Measurements from ENCODE around the gene RBP4.

RBP4 gene

DNA sequence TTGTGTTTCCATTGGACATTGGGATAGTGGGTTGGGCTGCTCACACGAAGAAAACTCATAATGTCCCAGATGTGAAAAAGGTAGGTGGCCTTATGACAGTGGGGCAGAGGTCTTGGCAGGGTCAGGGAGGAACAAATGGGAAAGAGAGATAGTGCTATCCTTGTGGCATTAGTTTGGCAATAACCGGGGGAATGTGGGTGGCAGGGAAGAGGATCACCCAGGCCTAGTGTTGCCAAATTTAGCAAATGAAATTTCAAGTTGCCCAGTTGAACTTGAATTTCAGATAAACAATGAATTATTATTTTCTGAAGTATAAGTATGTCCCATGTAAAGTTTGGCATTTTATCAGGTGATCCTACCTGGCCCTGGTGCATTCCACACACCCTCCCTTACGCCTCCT, 12.1 kb upstream of the RBP4 start:
- no peaks in the 10 kb centered on the region for H3K27me3 ChIP-seq (replicated peaks; ENCODE audit: insufficient read depth, low read length)
- H3K79me2 ChIP-seq (ENCODE audit: low read length), result no peaks in the 10 kb centered on the region
- no peaks in the 10 kb centered on the region for H3K4me1 ChIP-seq (ENCODE audit: low read length)
- H3F3A ChIP-seq (ENCODE audit: insufficient read depth, low read length), result no peaks in the 10 kb centered on the region
- H2AFZ ChIP-seq (ENCODE audit: low read length), result no peak overlapping the region
- H3K9me3 ChIP-seq (replicated peaks; ENCODE audit: insufficient read depth, low read length), result no peaks in the 10 kb centered on the region
- H3K27ac ChIP-seq (ENCODE audit: low read length), result no peak overlapping the region
- no peak for DNase-seq
- no peak overlapping the region for H3K4me3 ChIP-seq (ENCODE audit: low read length)
- H3K9me2 ChIP-seq (replicated peaks; ENCODE audit: insufficient read depth, low read length), result no peaks in the 10 kb centered on the region
- no peaks in the 10 kb centered on the region for H4K20me1 ChIP-seq (ENCODE audit: insufficient read depth, low read length)
- no peak for TF ChIP-seq EZH2phosphoT487 (IDR thresholded peaks at IDR 0.05; ENCODE audit: low read length)
- TF ChIP-seq, protein P1, sequence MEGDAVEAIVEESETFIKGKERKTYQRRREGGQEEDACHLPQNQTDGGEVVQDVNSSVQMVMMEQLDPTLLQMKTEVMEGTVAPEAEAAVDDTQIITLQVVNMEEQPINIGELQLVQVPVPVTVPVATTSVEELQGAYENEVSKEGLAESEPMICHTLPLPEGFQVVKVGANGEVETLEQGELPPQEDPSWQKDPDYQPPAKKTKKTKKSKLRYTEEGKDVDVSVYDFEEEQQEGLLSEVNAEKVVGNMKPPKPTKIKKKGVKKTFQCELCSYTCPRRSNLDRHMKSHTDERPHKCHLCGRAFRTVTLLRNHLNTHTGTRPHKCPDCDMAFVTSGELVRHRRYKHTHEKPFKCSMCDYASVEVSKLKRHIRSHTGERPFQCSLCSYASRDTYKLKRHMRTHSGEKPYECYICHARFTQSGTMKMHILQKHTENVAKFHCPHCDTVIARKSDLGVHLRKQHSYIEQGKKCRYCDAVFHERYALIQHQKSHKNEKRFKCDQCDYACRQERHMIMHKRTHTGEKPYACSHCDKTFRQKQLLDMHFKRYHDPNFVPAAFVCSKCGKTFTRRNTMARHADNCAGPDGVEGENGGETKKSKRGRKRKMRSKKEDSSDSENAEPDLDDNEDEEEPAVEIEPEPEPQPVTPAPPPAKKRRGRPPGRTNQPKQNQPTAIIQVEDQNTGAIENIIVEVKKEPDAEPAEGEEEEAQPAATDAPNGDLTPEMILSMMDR (IDR thresholded peaks at IDR 0.05; ENCODE audit: low read length), result no peak
- TF ChIP-seq EZH2 (optimal IDR thresholded peaks at IDR 0.05; ENCODE audit: low read depth, low read length), result no peak
- no peak overlapping the region for H3K9ac ChIP-seq (ENCODE audit: low read length)
- H3K4me2 ChIP-seq (ENCODE audit: low read depth, low read length), result no peak overlapping the region
- no peaks in the 10 kb centered on the region for H3K36me3 ChIP-seq (replicated peaks; ENCODE audit: insufficient read depth, low read length)

DNA sequence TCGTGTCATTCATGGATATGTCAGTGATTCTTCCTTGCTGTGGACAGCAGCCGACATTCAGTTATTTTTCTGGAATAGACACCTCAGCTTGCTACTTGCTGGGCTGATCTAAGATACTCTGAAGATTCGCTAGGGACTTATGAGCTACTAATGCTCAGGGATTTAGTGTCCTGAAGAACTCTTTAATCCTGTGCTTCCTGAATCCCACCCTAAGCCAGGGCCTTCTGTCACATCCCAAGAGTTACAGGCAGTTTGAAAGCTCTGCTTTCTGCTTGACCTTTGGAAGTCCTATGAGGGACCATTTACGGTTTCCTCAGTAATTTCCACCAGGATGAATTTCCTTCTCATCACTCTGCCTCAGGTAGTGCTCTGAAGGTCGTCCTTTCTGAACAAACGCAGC, 11.3 kb upstream of the RBP4 start, which contains the start of gene PDE6C:
Gene PDE6C (plus strand): TSS at position 227 of the 400 bp plus-strand sequence. CDS start 189 bp downstream, outside the sequence.
- no peak within 1 kb of the TSS for H3K27ac ChIP-seq (ENCODE audit: low read length)
- no peaks in the 10 kb centered on the region for H3K4me1 ChIP-seq (ENCODE audit: low read length)
- H3K4me2 ChIP-seq (ENCODE audit: low read depth, low read length), result no peak within 1 kb of the TSS
- H2AFZ ChIP-seq (ENCODE audit: low read length), result no peak within 1 kb of the TSS
- no peaks in the 10 kb centered on the region for H3K27me3 ChIP-seq (replicated peaks; ENCODE audit: insufficient read depth, low read length)
- H4K20me1 ChIP-seq (ENCODE audit: insufficient read depth, low read length), result no peaks in the 10 kb centered on the region
- no peaks in the 10 kb centered on the region for H3K9me2 ChIP-seq (replicated peaks; ENCODE audit: insufficient read depth, low read length)
- no peaks in the 10 kb centered on the region for H3K79me2 ChIP-seq (ENCODE audit: low read length)
- TF ChIP-seq, protein P1 (IDR thresholded peaks at IDR 0.05; ENCODE audit: low read length), result no peak
- no peak for TF ChIP-seq EZH2phosphoT487 (IDR thresholded peaks at IDR 0.05; ENCODE audit: low read length)
- no peak for TF ChIP-seq EZH2 (optimal IDR thresholded peaks at IDR 0.05; ENCODE audit: low read depth, low read length)
- DNase-seq, result no peak
- H3K9ac ChIP-seq (ENCODE audit: low read length), result no peak within 1 kb of the TSS
- no peak within 1 kb of the TSS for H3K4me3 ChIP-seq (ENCODE audit: low read length)
- no peaks in the 10 kb centered on the region for H3F3A ChIP-seq (ENCODE audit: insufficient read depth, low read length)
- H3K36me3 ChIP-seq (replicated peaks; ENCODE audit: insufficient read depth, low read length), result no peaks in the 10 kb centered on the region
- no peaks in the 10 kb centered on the region for H3K9me3 ChIP-seq (replicated peaks; ENCODE audit: insufficient read depth, low read length)

DNA sequence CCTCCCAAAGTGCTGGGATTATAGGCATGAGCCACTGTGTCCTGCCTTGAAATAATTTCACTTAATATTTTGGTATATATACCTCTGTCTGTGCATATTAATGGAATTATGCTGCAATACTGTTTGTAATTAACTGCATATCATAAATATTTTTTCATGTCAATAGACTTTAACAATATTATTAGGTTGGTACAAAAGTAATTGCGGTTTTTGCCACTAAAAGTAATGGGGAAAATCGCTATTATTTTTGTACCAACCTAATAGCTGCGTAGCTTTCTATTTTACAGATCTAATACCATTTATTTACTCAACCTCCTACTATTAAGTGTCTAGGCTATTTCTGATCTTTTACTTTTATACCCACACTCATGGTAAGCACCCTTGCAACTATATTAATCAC, 7.4 kb upstream of the RBP4 start:
- no peak overlapping the region for H2AFZ ChIP-seq (ENCODE audit: low read length)
- H3K27ac ChIP-seq (ENCODE audit: low read length), result no peak overlapping the region
- no peaks in the 10 kb centered on the region for H4K20me1 ChIP-seq (ENCODE audit: insufficient read depth, low read length)
- no peaks in the 10 kb centered on the region for H3K9me2 ChIP-seq (replicated peaks; ENCODE audit: insufficient read depth, low read length)
- H3K9ac ChIP-seq (ENCODE audit: low read length), result no peak overlapping the region
- H3K36me3 ChIP-seq (replicated peaks; ENCODE audit: insufficient read depth, low read length), result no peaks in the 10 kb centered on the region
- H3K79me2 ChIP-seq (ENCODE audit: low read length), result no peaks in the 10 kb centered on the region
- DNase-seq, result no peak
- H3K27me3 ChIP-seq (replicated peaks; ENCODE audit: insufficient read depth, low read length), result no peaks in the 10 kb centered on the region
- TF ChIP-seq, protein P1 (IDR thresholded peaks at IDR 0.05; ENCODE audit: low read length), result no peak
- no peak for TF ChIP-seq EZH2 (optimal IDR thresholded peaks at IDR 0.05; ENCODE audit: low read depth, low read length)
- no peak overlapping the region for H3K4me2 ChIP-seq (ENCODE audit: low read depth, low read length)
- H3K4me1 ChIP-seq (ENCODE audit: low read length), result no peaks in the 10 kb centered on the region
- no peaks in the 10 kb centered on the region for H3F3A ChIP-seq (ENCODE audit: insufficient read depth, low read length)
- no peaks in the 10 kb centered on the region for H3K9me3 ChIP-seq (replicated peaks; ENCODE audit: insufficient read depth, low read length)
- no peak overlapping the region for H3K4me3 ChIP-seq (ENCODE audit: low read length)

Data from MM.1S (cell line).